Retinal pigment epithelial cell (primary cell): ENCODE results near the gene SEPTIN1.

ENCODE experiments used
- DNase-seq: peaks from one replicate; pipeline ENCODE4 v3.0.0-alpha.2; 2010; ENCODE audit warnings: low read depth
- H3K4me3 ChIP-seq: 2 replicates; pipeline ENCODE4 v1.5.1; 2011; ENCODE audit warnings: mild to moderate bottlenecking, low read length, control low read depth, moderate library complexity
- CTCF ChIP-seq: conservative IDR thresholded peaks from 2 replicates; pipeline ENCODE4 v1.5.1; 2011; ENCODE audit warnings: low read depth, low read length, control low read depth, inconsistent platforms

Gene SEPTIN1

GRCh38 chr16:30394592-30395154 is 12.3 kb upstream of the SEPTIN1 start:
- H3K4me3 ChIP-seq: peak overlapping the region; percentile 77
- no peak for DNase-seq
- TF ChIP-seq CTCF: no peak

GRCh38 chr16:30383521-30383920 is 1.2 kb upstream of the SEPTIN1 start:
- TF ChIP-seq CTCF: no peak
- DNase-seq: no peak

GRCh38 chr16:30381291-30382041 is 895 bp downstream of the SEPTIN1 start:
- no peak for DNase-seq
- TF ChIP-seq CTCF: no peak
- H3K4me3 ChIP-seq: no peak overlapping the region

More at GRCh38 chr16:30383521-30383920, 1.2 kb upstream of the SEPTIN1 start:
- no peak overlapping the region for H3K4me3 ChIP-seq

- no peak overlapping the region for H3K4me3 ChIP-seq
- no peak for TF ChIP-seq CTCF
- DNase-seq: no peak
These were observed 1.6 kb downstream of the SEPTIN1 start for GRCh38 chr16:30380803-30381208.

GRCh38 chr16:30380072-30380802 is 2.1 kb downstream of the SEPTIN1 start:
- DNase-seq: no peak
- no peak for TF ChIP-seq CTCF
- H3K4me3 ChIP-seq: no peak overlapping the region

- H3K4me3 ChIP-seq: peak overlapping the region; percentile 71
- no peak for DNase-seq
- TF ChIP-seq CTCF: no peak
These were observed 3.1 kb downstream of the SEPTIN1 start for GRCh38 chr16:30379158-30379783.
